WI38 (cell line): ENCODE measurements around the gene TRMT2A.

ENCODE experiments used
- H3K4me3 ChIP-seq: 2 replicates; pipeline ENCODE4 v1.5.1; 2011; ENCODE audit warnings: low read depth, mild to moderate bottlenecking, control low read depth, low read length
- TF ChIP-seq, protein P1 (sequence below): IDR thresholded peaks from 2 replicates; pipeline ENCODE4 v1.5.1; 2012; ENCODE audit warnings: low read depth, mild to moderate bottlenecking, control low read depth, low read length

The TRMT2A gene

GRCh38 chr22:20115691-20116375 is 1.2 kb downstream of the TRMT2A start, which contains the start of gene RANBP1:
TSS of gene RANBP1 (plus strand) at chr22:20116104. CDS start at chr22:20116185, 81 bp downstream.
- TF ChIP-seq, protein P1, sequence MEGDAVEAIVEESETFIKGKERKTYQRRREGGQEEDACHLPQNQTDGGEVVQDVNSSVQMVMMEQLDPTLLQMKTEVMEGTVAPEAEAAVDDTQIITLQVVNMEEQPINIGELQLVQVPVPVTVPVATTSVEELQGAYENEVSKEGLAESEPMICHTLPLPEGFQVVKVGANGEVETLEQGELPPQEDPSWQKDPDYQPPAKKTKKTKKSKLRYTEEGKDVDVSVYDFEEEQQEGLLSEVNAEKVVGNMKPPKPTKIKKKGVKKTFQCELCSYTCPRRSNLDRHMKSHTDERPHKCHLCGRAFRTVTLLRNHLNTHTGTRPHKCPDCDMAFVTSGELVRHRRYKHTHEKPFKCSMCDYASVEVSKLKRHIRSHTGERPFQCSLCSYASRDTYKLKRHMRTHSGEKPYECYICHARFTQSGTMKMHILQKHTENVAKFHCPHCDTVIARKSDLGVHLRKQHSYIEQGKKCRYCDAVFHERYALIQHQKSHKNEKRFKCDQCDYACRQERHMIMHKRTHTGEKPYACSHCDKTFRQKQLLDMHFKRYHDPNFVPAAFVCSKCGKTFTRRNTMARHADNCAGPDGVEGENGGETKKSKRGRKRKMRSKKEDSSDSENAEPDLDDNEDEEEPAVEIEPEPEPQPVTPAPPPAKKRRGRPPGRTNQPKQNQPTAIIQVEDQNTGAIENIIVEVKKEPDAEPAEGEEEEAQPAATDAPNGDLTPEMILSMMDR, result no peak
- H3K4me3 ChIP-seq, result peak within 1 kb of the TSS; percentile 86

DNA sequence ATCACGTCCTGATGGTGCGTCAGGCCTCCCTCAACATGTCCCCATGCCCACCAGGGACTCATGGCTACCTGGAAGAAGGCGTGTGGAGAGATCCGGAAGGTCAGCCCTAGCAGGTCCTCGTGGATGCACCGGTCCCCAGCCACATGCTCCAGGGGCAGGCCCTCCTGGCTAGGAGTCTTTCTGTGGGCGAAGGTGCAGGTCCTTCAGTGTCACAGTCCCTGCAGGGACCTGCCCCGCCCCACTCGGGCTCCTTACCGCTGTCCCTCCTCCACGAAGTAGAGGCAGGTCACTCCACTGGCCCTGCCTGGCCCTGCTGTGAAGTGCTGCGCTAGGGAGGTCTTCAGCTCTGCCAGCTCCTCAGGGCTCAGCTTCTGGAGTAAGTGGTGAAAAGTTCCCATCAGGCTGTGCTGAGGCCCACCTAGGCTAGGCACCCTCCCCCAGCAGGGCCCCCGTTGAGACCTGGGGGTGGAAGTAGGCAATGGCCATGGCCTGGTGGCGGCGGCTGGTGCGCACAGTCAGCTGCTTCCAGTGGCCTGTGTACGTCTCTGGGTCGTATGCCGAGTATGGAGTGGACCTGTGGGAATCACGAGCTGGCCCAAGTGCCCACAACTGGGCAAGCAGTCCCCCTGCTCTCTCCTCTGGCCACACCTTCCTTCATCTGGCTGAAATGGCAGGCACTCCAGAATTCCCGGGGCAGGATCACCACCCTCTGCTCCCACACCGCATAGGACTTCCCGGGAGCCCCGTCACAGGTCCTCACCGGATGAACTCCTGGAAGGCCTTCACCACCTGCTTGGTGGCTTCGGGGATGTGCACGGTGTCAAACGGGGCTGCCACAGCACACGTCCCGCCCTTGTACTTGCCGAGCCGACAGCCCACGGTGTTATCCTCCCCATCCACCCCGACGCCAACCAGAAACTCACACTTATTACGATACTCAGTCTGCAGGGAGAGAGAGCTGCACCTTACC is 2.2 kb downstream of the TRMT2A start:
- H3K4me3 ChIP-seq, result no peak overlapping the region
- TF ChIP-seq, protein P1, result no peak

DNA sequence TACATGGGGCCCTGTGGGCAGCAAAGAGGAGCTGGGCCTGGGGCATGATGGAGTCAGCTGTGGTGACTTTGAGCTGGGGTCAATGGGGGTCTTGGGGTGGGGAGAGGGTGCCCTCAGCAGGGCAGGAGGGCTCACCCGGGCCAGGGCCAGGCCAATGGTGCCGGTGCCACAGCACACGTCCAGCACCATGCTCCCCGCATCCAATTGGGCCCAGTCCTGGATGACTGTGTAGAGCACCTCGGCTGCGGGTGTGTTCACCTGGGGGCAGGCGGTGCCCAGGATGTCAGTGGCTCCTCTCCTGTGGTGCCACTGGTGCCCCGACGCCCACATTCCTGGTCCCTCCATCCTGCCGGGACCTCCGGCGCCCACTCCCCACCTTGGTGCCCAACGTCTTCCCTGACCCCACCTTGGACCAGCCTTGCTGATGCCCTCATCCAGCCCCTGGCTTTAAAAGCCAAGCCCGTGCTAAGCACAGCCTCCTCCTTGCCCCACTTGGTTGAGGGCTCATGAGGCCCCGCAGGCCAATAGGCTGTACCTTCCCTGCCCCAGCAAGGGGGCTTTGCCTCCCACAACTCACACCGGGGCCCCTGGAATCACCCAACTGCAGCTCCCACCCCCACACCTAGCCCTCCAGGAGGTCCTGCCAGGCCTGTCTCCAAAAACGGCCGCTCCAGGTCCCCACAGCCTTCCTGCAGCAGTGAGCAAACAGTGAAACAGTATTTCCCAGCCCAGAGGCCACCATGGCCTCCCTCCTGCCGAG is 3.3 kb downstream of the TRMT2A start:
- no peak overlapping the region for H3K4me3 ChIP-seq
- TF ChIP-seq, protein P1, result no peak

DNA sequence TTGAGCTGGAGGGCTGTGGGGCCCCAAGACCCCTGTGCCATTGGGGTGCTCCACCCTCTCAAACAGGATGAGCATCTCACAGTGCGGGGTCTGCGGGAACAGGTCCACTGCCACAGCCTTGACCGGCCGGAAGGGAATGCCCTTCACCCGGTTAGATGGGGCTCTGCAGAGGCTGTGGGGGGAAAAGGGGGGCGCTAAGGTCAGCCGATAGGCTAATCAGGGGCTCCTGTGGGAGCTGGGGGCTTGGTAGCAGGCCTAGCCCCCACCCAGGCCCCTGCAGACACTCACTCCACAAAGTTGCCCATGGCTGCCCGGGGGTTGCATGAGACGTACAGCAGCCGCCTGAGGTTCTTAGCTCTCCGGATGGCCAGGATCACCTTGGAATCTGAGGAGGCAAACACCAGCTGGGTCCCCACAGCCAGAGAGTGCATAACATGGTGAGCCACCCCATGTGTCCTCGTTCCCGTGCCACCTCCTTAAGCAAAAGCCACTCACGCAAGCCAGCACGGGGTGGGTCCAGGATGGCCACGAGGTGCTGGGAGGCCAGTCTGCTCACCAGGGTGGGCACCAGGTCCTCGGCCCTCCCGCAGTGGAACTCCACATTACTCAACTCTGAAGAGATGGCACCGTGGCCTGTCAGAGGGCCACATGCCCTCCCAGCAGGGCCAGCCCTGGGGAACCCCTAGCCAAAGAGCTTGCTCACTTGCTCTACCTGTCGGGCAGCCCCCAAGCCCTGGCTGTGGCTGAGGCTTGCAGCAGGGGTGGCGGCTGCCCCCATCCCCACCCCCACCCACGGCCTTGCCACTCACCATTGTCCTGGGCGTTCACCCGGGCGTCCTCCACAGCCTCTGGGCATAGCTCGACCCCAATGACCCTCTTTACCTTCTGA is 4.2 kb downstream of the TRMT2A start:
- H3K4me3 ChIP-seq, result no peak overlapping the region
- TF ChIP-seq, protein P1, result no peak

DNA sequence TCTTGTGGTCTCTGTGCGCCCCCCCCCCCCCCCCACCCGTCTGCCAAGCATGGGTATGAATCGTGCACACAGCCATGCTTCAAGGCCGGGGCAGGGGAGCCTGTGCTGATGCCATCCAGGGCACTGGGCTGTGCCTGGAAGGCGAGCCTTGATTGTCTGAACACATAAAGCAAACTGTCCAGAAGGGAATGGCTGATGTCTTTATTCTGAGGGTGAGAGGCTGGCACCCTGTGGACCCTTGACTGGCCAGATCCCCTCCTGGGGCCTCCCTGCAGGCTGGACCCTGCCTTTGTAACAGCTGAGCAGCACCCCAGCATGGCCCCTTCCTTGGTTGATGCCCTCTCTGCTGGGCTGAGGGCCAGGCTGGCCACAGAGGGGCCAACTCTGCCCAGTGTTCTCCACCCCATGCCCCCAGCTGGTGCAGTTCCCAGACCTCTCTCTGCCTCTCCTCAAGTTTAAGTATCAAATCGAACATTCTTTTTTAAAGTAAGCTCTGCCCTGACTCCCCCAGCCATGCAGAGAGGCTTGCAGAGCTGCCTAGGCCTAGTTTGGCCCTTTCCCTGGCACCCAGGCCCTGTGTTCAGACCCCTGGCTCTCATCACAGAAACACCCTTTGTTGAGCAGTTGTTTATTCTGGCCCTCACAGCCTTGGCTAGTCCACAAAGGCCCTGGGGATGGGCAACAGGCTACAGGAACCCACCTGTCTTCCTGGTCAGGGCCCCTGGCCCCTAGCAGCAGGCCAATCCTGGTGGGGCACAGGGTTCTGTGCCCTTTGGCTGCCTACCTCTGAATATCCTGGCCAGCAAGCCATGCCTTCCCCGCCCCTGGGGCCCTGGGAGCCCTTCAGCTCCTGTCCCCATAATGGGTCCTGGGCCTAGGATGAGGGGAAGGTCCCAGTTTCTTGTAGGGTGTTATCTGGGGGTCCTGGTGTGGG is 5.1 kb downstream of the TRMT2A start:
- no peak overlapping the region for H3K4me3 ChIP-seq
- TF ChIP-seq, protein P1, result no peak
